Peyer's patch (tissue), 4 donors: ENCODE measurements around the gene APEH. TPM values are rescaled to one million over a fixed set of nuclear protein-coding genes. Genes with fewer than 3 reads are reported as not detected.
A peak's percentile ranks its signal among the peaks of the same experiment; 100 is the strongest.
"Not testable (repeated sequence)": the region's sequence is repeated elsewhere in the genome, so short reads cannot be mapped to it uniquely, and the experiment has no call there.

Source experiments
- DNase-seq, 3 donors: peaks; one replicate each; pipeline ENCODE4 v3.0.0-alpha.2; 2017 to 2019
- H3K27ac ChIP-seq, 4 donors: fragments of 200-600 bp; sonication (generic); one replicate each; pipeline ENCODE4 v1.5.1; 2016 to 2019
- H3K27me3 ChIP-seq, 2 donors: fragments of 200-600 bp; sonication (generic); one replicate each; pipeline ENCODE4 v1.5.1; 2019
- H3K36me3 ChIP-seq, 3 donors: fragments of 200-600 bp; sonication (generic); one replicate each; pipeline ENCODE4 v1.5.1; 2016 to 2019
- H3K4me1 ChIP-seq, 4 donors: fragments of 200-600 bp; sonication (generic); one replicate each; pipeline ENCODE4 v1.5.1; 2016 to 2019
- H3K4me3 ChIP-seq, 4 donors: fragments of 200-600 bp; sonication (generic); 1 replicate in 3 of 4; 2 replicates in 1 of 4; pipeline ENCODE4 v1.5.1; 2016 to 2019; ENCODE audit warnings: mild to moderate bottlenecking in 1 of 4
- H3K9me3 ChIP-seq, 4 donors: fragments of 200-600 bp; sonication (generic); one replicate each; pipeline ENCODE4 v1.5.1; 2016 to 2019; ENCODE audit warnings: mild to moderate bottlenecking in 1 of 4
- POLR2A ChIP-seq, 2 donors: fragments of 450-650 bp; IDR thresholded peaks; one replicate each; pipeline ENCODE4 v1.5.1; 2017; ENCODE audit warnings: antibody characterized with exemption in 2 of 2, mild to moderate bottlenecking in 2 of 2, moderate library complexity in 2 of 2
- total RNA-seq, 4 donors: library from RNA; depleted of rRNA; stranded (reverse); fragments of >200 nt; gene quantifications; one replicate each; pipeline ENCODE4 v1.1.0, GENCODE V29; 2016
- TF ChIP-seq, protein P1 (sequence below), 6 experiments: fragments of 450-650 bp in 4 of 6; fragments of 200-600 bp in 2 of 6; sonication (generic) in 1 of 6; IDR thresholded peaks; one replicate each; pipeline ENCODE4 v1.5.1; 2017 to 2019; ENCODE audit warnings: antibody characterized with exemption in 6 of 6, mild to moderate bottlenecking in 3 of 6, moderate library complexity in 1 of 6

APEH gene
- total RNA-seq, 4 donors from 2014 or later, result 99.0 to 170 (median 119) TPM

DNA sequence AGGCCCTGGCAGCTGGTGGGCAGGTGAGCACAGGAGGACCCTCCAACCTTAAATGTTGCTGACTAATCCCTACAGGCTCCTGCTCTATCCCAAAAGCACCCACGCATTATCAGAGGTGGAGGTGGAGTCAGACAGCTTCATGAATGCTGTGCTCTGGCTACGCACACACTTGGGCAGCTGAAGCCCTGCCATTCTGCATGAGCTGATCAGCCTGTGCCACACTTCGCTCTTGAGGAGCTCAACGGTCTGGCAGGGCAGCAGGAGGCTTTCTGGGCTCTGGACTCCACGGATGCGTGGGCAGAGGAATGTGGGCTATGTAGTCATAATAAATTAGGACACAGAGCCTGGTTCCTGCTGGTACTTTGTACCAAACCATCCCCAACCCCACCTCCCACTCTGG lies 9.0 kb downstream of the APEH start:
- H3K4me1 ChIP-seq, result peaks cover 0 to 12% (median 0%) of the 10 kb centered on the region in 4 donors
- H3K27me3 ChIP-seq, result no peaks in the 10 kb centered on the region
- no peaks in the 10 kb centered on the region for H3K9me3 ChIP-seq
- no peak overlapping the region for H3K27ac ChIP-seq
- TF ChIP-seq, protein P1, sequence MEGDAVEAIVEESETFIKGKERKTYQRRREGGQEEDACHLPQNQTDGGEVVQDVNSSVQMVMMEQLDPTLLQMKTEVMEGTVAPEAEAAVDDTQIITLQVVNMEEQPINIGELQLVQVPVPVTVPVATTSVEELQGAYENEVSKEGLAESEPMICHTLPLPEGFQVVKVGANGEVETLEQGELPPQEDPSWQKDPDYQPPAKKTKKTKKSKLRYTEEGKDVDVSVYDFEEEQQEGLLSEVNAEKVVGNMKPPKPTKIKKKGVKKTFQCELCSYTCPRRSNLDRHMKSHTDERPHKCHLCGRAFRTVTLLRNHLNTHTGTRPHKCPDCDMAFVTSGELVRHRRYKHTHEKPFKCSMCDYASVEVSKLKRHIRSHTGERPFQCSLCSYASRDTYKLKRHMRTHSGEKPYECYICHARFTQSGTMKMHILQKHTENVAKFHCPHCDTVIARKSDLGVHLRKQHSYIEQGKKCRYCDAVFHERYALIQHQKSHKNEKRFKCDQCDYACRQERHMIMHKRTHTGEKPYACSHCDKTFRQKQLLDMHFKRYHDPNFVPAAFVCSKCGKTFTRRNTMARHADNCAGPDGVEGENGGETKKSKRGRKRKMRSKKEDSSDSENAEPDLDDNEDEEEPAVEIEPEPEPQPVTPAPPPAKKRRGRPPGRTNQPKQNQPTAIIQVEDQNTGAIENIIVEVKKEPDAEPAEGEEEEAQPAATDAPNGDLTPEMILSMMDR (IDR thresholded peaks at IDR 0.05), result no peak
- no peak for TF ChIP-seq POLR2A (IDR thresholded peaks at IDR 0.05)
- peaks cover 0 to 63% (median 0%) of the 10 kb centered on the region in 3 donors for H3K36me3 ChIP-seq
- H3K4me3 ChIP-seq, result no peak overlapping the region
- no peak for DNase-seq

DNA sequence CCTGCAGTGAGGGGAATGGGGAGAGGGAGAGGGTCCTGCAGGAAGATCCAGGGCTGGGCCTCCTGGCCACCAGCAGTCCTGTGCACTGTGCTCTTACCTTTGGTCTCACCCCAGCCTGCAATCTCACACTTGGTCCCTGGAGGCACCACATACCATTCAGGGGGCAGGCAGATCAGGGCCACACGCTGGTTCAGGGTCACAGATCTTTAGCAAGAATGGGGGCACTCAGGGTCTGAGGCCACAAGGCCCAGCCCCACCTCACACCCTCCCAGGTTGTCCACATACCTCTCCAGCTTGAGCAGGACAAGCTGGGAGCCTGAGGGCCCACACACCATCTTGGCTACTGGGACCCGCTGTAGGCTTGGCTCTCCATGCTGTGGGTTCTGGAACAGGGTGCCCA lies 10.3 kb downstream of the APEH start:
- H3K36me3 ChIP-seq, result peaks cover 0 to 50% (median 0%) of the 10 kb centered on the region in 3 donors
- DNase-seq, H3K27ac ChIP-seq, H3K9me3 ChIP-seq, H3K4me3 ChIP-seq, H3K27me3 ChIP-seq: not testable (repeated sequence)
- peaks cover 0 to 20% (median 1%) of the 10 kb centered on the region in 4 donors for H3K4me1 ChIP-seq

DNA sequence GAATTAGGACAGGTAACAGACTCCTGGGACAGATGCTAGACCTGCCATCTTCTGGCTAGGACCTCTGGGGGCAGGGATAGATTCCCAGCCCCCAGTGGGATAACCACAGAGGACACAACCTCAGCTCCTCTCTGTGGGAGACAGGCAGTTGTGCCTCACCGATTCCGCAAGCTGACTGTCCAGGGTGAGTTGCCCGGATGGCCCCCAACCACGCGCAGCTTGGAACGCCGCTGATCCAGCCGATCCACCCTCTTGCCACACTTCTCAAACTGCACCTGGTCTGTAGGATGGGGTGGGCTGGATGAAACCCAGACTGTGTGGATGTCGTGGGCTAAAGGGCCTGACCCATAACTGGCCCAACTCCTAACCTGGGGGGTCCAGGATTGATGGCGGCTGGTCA lies 11.0 kb downstream of the APEH start:
- not testable (repeated sequence) for H3K27me3 ChIP-seq, DNase-seq, H3K27ac ChIP-seq, H3K9me3 ChIP-seq, H3K4me3 ChIP-seq
- H3K36me3 ChIP-seq, result peaks cover 0 to 43% (median 0%) of the 10 kb centered on the region in 3 donors
- H3K4me1 ChIP-seq, result peaks cover 0 to 23% (median 3%) of the 10 kb centered on the region in 4 donors

DNA sequence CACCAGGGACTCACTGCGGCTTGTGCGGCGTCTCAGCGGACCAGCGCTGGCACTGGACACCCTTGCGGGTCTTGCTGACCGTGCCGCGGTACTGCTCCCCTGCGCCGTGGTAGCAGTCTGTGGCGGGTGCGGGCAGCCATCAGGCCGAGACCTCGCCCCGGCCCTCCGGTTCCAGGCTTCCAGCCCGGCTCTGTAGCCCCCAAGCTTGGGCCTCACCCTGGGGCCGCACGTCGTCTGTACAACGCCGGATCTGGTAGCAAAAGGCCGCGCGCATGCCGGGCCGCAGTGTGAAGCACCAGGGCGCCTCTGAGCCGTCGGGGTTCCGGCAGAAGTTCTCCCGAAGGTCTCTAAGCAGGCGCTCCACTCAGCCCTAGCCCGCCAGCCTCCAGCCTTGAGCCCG lies 11.7 kb downstream of the APEH start:
- Histone ChIP-seq H3K4me1 (peaks cover 0 to 30% (median 5%) of the 10 kb centered on the region in 4 donors), H3K36me3 (peaks cover 0 to 36% (median 0%) of the 10 kb centered on the region in 3 donors), H3K4me3 (peak overlapping the region in 2 of 4 donors; percentile 51 to 57)
- not testable (repeated sequence) for H3K27ac ChIP-seq, H3K9me3 ChIP-seq, DNase-seq, H3K27me3 ChIP-seq

DNA sequence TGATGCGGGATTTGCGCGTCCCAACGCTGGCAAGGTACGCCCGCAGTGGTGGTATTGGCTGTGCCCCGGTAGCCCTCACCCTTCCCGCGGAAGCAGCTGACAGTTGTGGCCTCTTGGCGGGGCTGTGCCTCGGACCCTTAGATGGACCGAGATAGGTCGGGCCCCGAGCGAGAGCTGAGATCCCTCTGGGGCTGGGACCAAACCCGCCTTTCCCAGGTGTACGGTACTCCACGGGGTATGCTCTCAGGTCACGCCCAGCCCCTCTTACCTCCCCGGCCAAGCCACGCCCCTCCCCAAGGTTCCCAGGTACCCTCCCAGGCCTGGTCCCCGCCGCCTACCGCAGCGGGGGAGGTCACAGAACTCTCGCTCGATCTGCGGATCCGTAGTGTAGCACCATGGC lies 12.2 kb downstream of the APEH start:
- not testable (repeated sequence) for H3K27me3 ChIP-seq, H3K9me3 ChIP-seq
- Histone ChIP-seq H3K4me3 (peak overlapping the region; percentile 18 to 57 (median 43)), H3K27ac (peak overlapping the region in 2 of 4 donors; percentile 35 to 60), H3K4me1 (peaks cover 0 to 35% (median 7%) of the 10 kb centered on the region in 4 donors), H3K36me3 (peaks cover 0 to 31% (median 0%) of the 10 kb centered on the region in 3 donors)
- peak; percentile 32 to 79 (median 77) for DNase-seq

DNA sequence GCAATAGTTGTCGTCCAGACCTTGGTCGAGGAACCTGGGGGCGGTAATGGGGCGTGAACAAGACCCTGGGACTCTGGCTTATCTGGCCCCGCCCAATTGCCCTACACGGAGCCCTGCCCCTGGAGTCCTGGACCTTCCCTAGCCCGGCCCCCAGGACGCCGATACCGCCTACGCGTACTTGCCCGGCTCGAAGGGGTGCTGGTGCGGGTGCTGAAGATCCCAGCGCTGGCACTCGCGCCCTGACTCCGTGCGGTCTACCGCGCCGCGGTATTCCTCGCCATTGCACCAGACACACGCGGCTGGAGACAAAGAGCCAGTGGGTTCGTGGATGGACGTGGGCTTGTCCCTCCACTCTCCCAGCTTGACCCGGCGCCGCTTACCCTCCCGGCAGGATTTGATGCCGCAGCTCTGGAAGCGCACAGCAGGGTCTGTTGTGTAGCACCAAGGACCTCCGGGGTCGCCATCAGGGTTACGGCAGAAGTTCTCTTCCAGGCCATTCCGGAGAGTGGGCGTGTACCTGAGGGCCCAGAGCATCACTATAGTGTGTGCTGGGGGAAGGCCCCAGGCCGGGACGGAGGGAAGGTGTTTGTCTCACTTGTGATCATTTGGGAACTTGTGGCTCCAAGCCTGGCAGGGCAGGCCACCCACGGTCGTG lies 12.7 kb downstream of the APEH start:
- peak overlapping the region in 2 of 4 donors; percentile 35 to 60 for H3K27ac ChIP-seq
- H3K9me3 ChIP-seq, H3K27me3 ChIP-seq: not testable (repeated sequence)
- peaks cover 0 to 41% (median 7%) of the 10 kb centered on the region in 4 donors for H3K4me1 ChIP-seq
- peak overlapping the region; percentile 18 to 57 (median 43) for H3K4me3 ChIP-seq
- H3K36me3 ChIP-seq, result peaks cover 0 to 25% (median 0%) of the 10 kb centered on the region in 3 donors
- DNase-seq, result peak; percentile 51 to 91 (median 88)

DNA sequence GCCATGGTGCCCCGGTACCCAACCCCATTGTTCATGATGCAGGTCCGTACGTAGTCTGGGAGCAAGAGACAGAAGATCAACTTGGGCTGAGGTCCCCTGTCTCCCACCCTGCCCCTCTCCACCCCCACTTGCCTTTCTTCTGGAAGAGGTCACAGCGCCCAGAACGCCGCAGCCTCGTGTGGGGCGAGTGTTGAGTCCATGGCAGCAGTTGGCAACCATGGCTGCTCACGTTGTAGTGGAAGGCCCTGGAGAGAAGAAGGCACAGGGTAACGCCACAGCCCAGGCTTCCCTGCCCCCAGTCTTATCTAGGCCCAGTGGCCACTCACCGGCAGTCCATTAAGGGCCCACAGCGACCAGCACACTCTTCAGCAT lies 13.3 kb downstream of the APEH start:
- peaks cover 0 to 42% (median 7%) of the 10 kb centered on the region in 4 donors for H3K4me1 ChIP-seq
- not testable (repeated sequence) for H3K27me3 ChIP-seq, H3K27ac ChIP-seq, H3K9me3 ChIP-seq, DNase-seq
- peak overlapping the region in 2 of 4 donors; percentile 51 to 57 for H3K4me3 ChIP-seq
- peaks cover 0 to 20% (median 0%) of the 10 kb centered on the region in 3 donors for H3K36me3 ChIP-seq

DNA sequence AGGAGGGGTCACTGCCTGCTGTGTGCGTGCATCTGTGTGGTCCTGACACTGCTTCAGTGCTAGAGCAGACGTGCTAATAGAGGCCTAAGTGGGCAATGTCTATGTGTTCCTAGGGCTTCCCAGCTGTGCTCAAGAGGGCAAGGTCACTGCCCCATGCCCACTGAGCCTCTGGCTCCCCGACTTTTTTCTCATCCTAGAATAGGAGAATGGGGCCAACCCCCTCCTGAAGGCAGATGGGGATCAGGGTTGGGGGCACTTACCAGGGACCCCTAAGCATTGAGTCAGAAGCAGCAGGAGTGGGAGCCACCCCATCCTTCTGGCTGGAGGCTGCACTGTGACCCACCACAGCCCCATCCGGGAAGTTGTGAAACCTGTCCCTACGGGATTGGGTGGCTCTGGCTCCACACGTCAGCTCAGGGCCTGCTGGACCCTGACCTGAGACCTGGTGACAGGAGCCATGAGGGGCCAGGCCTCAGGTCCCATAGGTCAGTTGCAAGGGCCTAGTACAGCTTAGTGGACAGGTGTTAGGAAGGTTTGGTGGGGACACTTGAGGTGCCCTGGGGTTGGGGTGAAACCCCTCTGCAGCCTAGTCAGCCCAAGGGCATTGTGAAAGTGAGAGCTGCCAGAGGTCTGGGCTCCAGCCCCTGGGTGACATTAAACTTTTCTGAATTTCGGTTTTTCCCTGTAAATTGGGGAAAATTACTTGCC lies 14.3 kb downstream of the APEH start:
- not testable (repeated sequence) for H3K36me3 ChIP-seq, H3K9me3 ChIP-seq, H3K27me3 ChIP-seq
- Histone ChIP-seq H3K4me3 (peak overlapping the region; percentile 81 to 93 (median 89)), H3K27ac (peak overlapping the region; percentile 65 to 83 (median 76)), H3K4me1 (peaks cover 0 to 42% (median 7%) of the 10 kb centered on the region in 4 donors)
- peak; percentile 53 to 57 for TF ChIP-seq POLR2A (IDR thresholded peaks at IDR 0.05)
- peak in 2 of 3 donors; percentile 56 to 64 for DNase-seq

DNA sequence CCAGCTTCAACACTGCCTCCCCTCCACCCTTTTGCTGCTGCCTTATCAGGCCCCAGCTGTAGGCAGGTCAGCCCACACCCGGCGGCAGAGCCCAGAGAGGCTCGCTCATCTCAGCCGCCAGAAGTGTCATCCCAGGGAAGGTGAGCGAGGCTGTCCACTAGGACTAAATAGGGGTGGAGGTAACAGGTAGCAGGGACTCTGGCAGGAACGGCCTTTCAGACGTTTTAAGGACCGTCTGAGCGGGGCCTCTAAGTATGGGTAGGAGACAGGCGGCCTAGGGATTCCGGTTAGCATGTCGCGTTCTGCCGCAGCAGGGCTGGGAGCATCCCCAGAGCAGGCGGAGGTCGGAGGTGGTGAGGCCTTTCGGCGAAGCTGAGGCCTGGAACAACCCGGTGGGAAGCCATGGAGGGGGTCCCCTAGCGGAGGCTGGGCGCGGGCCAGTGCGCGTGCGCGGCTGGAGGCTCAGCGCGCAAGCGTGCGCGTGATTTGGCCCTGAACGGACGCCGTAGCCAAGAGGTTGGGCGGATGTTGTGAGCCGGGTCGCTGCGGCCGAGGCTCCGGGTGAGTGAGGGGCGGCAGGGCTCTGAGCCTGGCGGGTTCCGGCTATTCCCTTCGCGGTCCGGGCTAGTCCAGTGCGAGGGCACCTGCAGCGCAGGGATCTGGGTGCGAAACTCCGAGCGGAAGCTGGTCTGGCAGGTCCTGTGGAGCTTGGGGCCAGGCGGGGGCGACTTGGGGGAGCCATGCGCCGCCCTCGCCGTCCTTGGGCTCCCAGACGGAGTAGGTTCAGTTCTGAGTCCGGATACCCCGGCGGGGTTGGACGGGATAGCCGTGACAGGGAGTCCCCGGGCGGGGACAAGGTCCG lies 15.1 kb downstream of the APEH start, which contains the start of the genes MST1 and RNF123:
MST1 (minus strand) TSS at position 429 of the 862 bp plus-strand sequence. CDS start 783 bp downstream, outside the sequence.
RNF123 (plus strand) TSS at position 512 of the 862 bp plus-strand sequence. CDS start 1,609 bp downstream, outside the sequence.
- Histone ChIP-seq H3K4me3 (peak within 1 kb of the TSS; percentile 81 to 93 (median 89)), H3K9me3 (no peaks in the 10 kb centered on the region), H3K36me3 (peaks cover 0 to 5% (median 0%) of the 10 kb centered on the region in 3 donors), H3K27ac (peak within 1 kb of the TSS; percentile 65 to 83 (median 76)), H3K27me3 (no peaks in the 10 kb centered on the region), H3K4me1 (peaks cover 0 to 42% (median 7%) of the 10 kb centered on the region in 4 donors)
- DNase-seq, result peak; percentile 78 to 95 (median 94)
- TF ChIP-seq, protein P1 (IDR thresholded peaks at IDR 0.05), result peak in 4 of 6 experiments; percentile 24 to 39 (median 34)
- TF ChIP-seq POLR2A (IDR thresholded peaks at IDR 0.05), result peak; percentile 52 to 60

DNA sequence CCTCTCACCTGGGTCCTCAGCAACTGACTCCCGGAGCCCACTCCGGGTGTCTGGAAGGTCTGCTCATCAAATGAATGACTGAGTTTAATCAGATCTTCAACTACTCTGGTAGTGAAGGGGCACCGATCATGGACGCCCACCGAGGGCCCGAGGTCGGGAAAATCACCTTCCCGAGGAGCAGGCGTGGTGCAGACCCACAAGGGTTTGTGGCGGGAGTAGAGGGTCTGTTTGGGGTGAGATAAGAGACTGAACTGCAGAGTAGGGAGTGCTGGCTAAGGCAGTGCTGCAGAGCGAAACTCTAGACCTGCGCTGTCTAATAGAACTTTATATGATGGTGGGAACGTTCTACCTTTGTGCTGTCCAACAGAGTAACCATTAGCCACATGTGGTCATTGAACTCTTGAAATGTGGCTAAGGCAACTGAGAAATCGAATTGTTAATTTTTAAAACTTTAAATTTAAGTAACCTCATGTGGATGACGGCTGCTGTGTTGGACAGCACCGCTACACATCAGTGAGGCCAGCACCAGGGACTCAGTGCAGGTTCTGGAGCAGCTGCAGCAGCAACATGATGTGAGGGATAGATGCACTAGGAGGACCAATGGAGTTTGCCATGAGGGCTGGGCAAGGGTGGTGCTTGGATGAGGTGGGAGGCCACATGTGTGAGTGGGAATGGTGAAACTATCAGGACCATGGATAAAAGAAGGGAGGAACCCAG lies 15.9 kb downstream of the APEH start:
- not testable (repeated sequence) for H3K9me3 ChIP-seq
- H3K4me1 ChIP-seq, result peaks cover 0 to 42% (median 7%) of the 10 kb centered on the region in 4 donors

DNA sequence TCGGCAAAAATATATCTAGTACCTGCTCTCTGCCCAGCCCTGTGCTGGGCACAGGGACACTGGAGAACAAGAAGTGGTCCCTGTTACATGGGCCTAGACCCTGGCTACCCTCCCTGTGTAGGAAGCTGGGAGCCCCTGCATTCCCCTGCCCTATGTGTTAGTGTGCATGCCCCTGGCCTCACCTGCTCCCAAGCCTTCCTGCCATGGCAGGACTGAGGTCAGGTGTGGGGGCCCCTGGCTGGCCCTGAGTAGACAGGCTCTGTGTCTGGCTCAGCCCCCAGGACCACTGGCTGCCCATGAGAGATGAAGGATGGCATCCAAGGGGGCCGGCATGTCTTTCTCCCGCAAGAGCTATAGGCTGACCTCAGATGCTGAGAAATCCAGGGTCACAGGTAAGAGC lies 16.7 kb downstream of the APEH start:
- not testable (repeated sequence) for DNase-seq, H3K36me3 ChIP-seq, H3K9me3 ChIP-seq, H3K27me3 ChIP-seq
- Histone ChIP-seq H3K4me3 (peak overlapping the region in 1 of 4 donors; percentile 25), H3K27ac (peak overlapping the region in 1 of 4 donors; percentile 56), H3K4me1 (peaks cover 0 to 42% (median 7%) of the 10 kb centered on the region in 4 donors)

More for the DNA sequence above, 15.9 kb downstream of the APEH start:
- H3K27me3 ChIP-seq, DNase-seq, H3K36me3 ChIP-seq: not testable (repeated sequence)
- peak overlapping the region; percentile 81 to 93 (median 89) for H3K4me3 ChIP-seq
- H3K27ac ChIP-seq, result peak overlapping the region; percentile 65 to 83 (median 76)
